SK-N-SH (cell line): ENCODE data around the gene ARID4B. TPM values are rescaled to one million over a fixed set of nuclear protein-coding genes. Genes with fewer than 3 reads are reported as not detected.

Experiments used
- CTCF ChIA-PET: fragments of 300-600, 350-600 bp; formaldehyde crosslinking; extraction: SDS; loops from one replicate; lab custom pipeline; 2021; lab: Yijun Ruan, JAX
- POLR2A ChIA-PET: fragments of 350-600 bp; sonication (Branson Sonifier 250); formaldehyde crosslinking; extraction: SDS; loops from one replicate; lab custom pipeline; 2020; ENCODE audit warnings: antibody characterized with exemption, inconsistent platforms; lab: Yijun Ruan, JAX
- DNase-seq: peaks from one replicate; pipeline ENCODE4 v3.0.0; 2012
- H2AFZ ChIP-seq: fragments of 200-600 bp; sonication (generic); 2 replicates; pipeline ENCODE4 v1.8.1; 2016; ENCODE audit warnings: antibody characterized with exemption, mild to moderate bottlenecking, low read depth
- H3F3A ChIP-seq: fragments of 200-600 bp; sonication (generic); replicated peaks from 2 replicates; pipeline ENCODE3; 2016; ENCODE audit warnings: antibody characterized with exemption, mild to moderate bottlenecking; ENCODE audit not compliant: insufficient read depth
- H3K27ac ChIP-seq, 2 experiments: fragments of 200-500 bp in 1 of 2; fragments of 200-600 bp in 1 of 2; sonication (Bioruptor generic) in 1 of 2; sonication (generic), shearing (Covaris generic) in 1 of 2; 2 replicates each; pipeline versions ENCODE4 v1.5.1 to v1.6.1; 2014 to 2016; ENCODE audit warnings: low read depth in 2 of 2, inconsistent platforms in 1 of 2, low read length in 1 of 2, mild to moderate bottlenecking in 1 of 2, mixed read lengths in 1 of 2
- H3K27me3 ChIP-seq: fragments of 200-600 bp; sonication (generic), shearing (Covaris generic); 2 replicates; pipeline ENCODE4 v1.6.1; 2016; ENCODE audit warnings: mixed run types; ENCODE audit not compliant: insufficient read depth
- H3K36me3 ChIP-seq, 2 experiments: fragments of 200-500 bp in 1 of 2; fragments of 200-600 bp in 1 of 2; sonication (Bioruptor generic) in 1 of 2; sonication (generic) in 1 of 2; replicated peaks in 1 of 2; 2 replicates each; pipeline versions ENCODE3 to v1.5.1; 2014 to 2016; ENCODE audit warnings: low read length in 1 of 2, mild to moderate bottlenecking in 1 of 2; ENCODE audit not compliant: insufficient read depth in 2 of 2, control insufficient read depth in 1 of 2
- H3K4me1 ChIP-seq, 2 experiments: fragments of 200-500 bp in 1 of 2; fragments of 200-600 bp in 1 of 2; sonication (Bioruptor generic) in 1 of 2; sonication (generic), shearing (Covaris generic) in 1 of 2; 2 replicates each; pipeline versions ENCODE4 v1.5.1 to v1.6.1; 2014 to 2016; ENCODE audit warnings: low read depth in 1 of 2, low read length in 1 of 2, mixed run types in 1 of 2; ENCODE audit not compliant: insufficient read depth in 2 of 2, control insufficient read depth in 1 of 2
- H3K4me2 ChIP-seq: fragments of 200-600 bp; sonication (generic), shearing (Covaris generic); 2 replicates; pipeline ENCODE4 v1.6.1; 2017; ENCODE audit warnings: mixed run types
- H3K4me3 ChIP-seq, 2 experiments: fragments of 200-500 bp in 1 of 2; fragments of 200-600 bp in 1 of 2; sonication (Bioruptor generic) in 1 of 2; sonication (generic), shearing (Covaris generic) in 1 of 2; 2 replicates each; pipeline versions ENCODE4 v1.5.1 to v1.8.1; 2014 to 2016; ENCODE audit warnings: low read depth in 2 of 2, inconsistent platforms in 1 of 2, low read length in 1 of 2, mild to moderate bottlenecking in 1 of 2, mixed read lengths in 1 of 2, moderate library complexity in 1 of 2
- H3K79me2 ChIP-seq: fragments of 200-600 bp; sonication (generic); 2 replicates; pipeline ENCODE4 v1.8.1; 2017; ENCODE audit warnings: mild to moderate bottlenecking; ENCODE audit not compliant: insufficient read depth
- H3K9ac ChIP-seq: fragments of 200-600 bp; sonication (generic); 2 replicates; pipeline ENCODE4 v1.6.1; 2017; ENCODE audit warnings: mixed run types
- H3K9me2 ChIP-seq: fragments of 200-600 bp; sonication (generic); 2 replicates; pipeline ENCODE4 v1.6.1; 2017; ENCODE audit warnings: mixed run types
- H3K9me3 ChIP-seq: fragments of 200-600 bp; sonication (generic); 2 replicates; pipeline ENCODE4 v1.6.1; 2017; ENCODE audit warnings: mixed run types, mild to moderate bottlenecking, moderate library complexity
- H4K20me1 ChIP-seq: fragments of 200-600 bp; sonication (generic); 2 replicates; pipeline ENCODE4 v1.6.1; 2017; ENCODE audit warnings: mild to moderate bottlenecking, mixed run types; ENCODE audit not compliant: insufficient read depth
- ELF1 ChIP-seq: IDR thresholded peaks from 2 replicates; pipeline ENCODE4 v1.4.0; 2012
- EP300 ChIP-seq, 2 experiments: IDR thresholded peaks; 2 replicates each; pipeline versions ENCODE4 v1.4.0 to v1.6.1; 2012; ENCODE audit warnings: borderline replicate concordance in 1 of 2, low read depth in 1 of 2, low read length in 1 of 2
- FOSL2 ChIP-seq: IDR thresholded peaks from 2 replicates; pipeline ENCODE4 v1.4.0; 2012; ENCODE audit warnings: low read depth, mild to moderate bottlenecking, moderate library complexity, borderline replicate concordance
- FOXJ3 ChIP-seq: sonication (generic); formaldehyde crosslinking; IDR thresholded peaks from 2 replicates; pipeline ENCODE4 v1.5.1; 2020; ENCODE audit warnings: mild to moderate bottlenecking, missing genetic modification reagents
- MAX ChIP-seq: IDR thresholded peaks from 2 replicates; pipeline ENCODE4 v1.4.0; 2012; ENCODE audit warnings: low read depth
- MEF2A ChIP-seq: IDR thresholded peaks from 2 replicates; pipeline ENCODE4 v1.4.0; 2012; ENCODE audit warnings: low read depth, borderline replicate concordance
- NFIC ChIP-seq: IDR thresholded peaks from 2 replicates; pipeline ENCODE4 v1.4.0; 2012; ENCODE audit warnings: borderline replicate concordance
- RCOR1 ChIP-seq: fragments of 150-350 bp; IDR thresholded peaks from 2 replicates; pipeline ENCODE4 v1.6.1; 2017; ENCODE audit warnings: antibody characterized with exemption, low read length
- REST ChIP-seq: IDR thresholded peaks from 2 replicates; pipeline ENCODE4 v1.6.1; 2012; ENCODE audit warnings: mild to moderate bottlenecking, low read depth, low read length, moderate library complexity
- TAF1 ChIP-seq: IDR thresholded peaks from 2 replicates; pipeline ENCODE4 v1.6.1; 2012; ENCODE audit warnings: low read depth, mild to moderate bottlenecking, low read length, moderate library complexity, borderline replicate concordance
- TCF12 ChIP-seq: IDR thresholded peaks from 2 replicates; pipeline ENCODE4 v1.4.0; 2012
- USF2 ChIP-seq: fragments of 150-350 bp; IDR thresholded peaks from 2 replicates; pipeline ENCODE4 v1.6.1; 2017; ENCODE audit warnings: antibody characterized with exemption, low read length, low read depth, borderline replicate concordance
- YY1 ChIP-seq: IDR thresholded peaks from 2 replicates; pipeline ENCODE4 v1.4.0; 2012; ENCODE audit warnings: low read depth, mild to moderate bottlenecking
- WGBS: methylation state at CpG from one replicate; pipeline ENCODE4 v1.1.6; 2017; ENCODE audit warnings: low lambda C conversion rate; 5-methylcytosine and 5-hydroxymethylcytosine counted together
- polyA plus RNA-seq, 3 experiments: library from polyadenylated mRNA; depleted of rRNA; stranded (reverse); fragments of >200 nt; gene quantifications; 2 replicates each; pipeline ENCODE4 v1.2.3, GENCODE V29; 2012

Gene ARID4B
- polyA plus RNA-seq, 1 of the 3 experiments (the other 2 are of a cell fraction), result 4.4 TPM

GRCh38 chr1:235292790-235293189 is 35.2 kb downstream of the ARID4B start:
- H3K4me2 ChIP-seq, result no peak overlapping the region
- no peaks in the 10 kb centered on the region for H3K27me3 ChIP-seq
- H3K4me3 ChIP-seq, result no peak overlapping the region
- H3K79me2 ChIP-seq, result peaks cover 98% of the 10 kb centered on the region
- DNase-seq, result no peak
- H3K9me2 ChIP-seq, result no peaks in the 10 kb centered on the region
- H3F3A ChIP-seq, result peaks cover 8% of the 10 kb centered on the region
- WGBS, result 92% methylated on average over 4 of the region's 4 CpGs
- peaks cover 0 to 9% of the 10 kb centered on the region in 2 experiments for H3K36me3 ChIP-seq
- TF ChIP-seq RCOR1, result no peak
- no peak for TF ChIP-seq YY1
- no peak overlapping the region for H3K9ac ChIP-seq
- H3K4me1 ChIP-seq, result peaks cover 0 to 2% of the 10 kb centered on the region in 2 experiments; a peak in 2 of 4 replicates
- CTCF ChIA-PET, result interaction anchor here (1.0 to 1.5 kb wide), 2 partner anchors 123 to 188 kb away, joined by 3 to 4 read pairs; no protein-coding TSS in a partner anchor
- POLR2A ChIA-PET, result no interaction called here
- no peak overlapping the region for H3K27ac ChIP-seq
- no peaks in the 10 kb centered on the region for H3K9me3 ChIP-seq
- peaks cover 94% of the 10 kb centered on the region for H4K20me1 ChIP-seq
- no peak overlapping the region for H2AFZ ChIP-seq

- DNase-seq, result no peak
- Histone ChIP-seq H4K20me1 (peaks cover 95% of the 10 kb centered on the region), H3K36me3 (peaks cover 0 to 4% of the 10 kb centered on the region in 2 experiments), H3K4me1 (peaks cover 0 to 2% of the 10 kb centered on the region in 2 experiments; a peak in 2 of 4 replicates), H2AFZ (no peak overlapping the region), H3K9me3 (no peaks in the 10 kb centered on the region), H3K4me3 (no peak overlapping the region), H3K4me2 (no peak overlapping the region), H3K9me2 (no peaks in the 10 kb centered on the region), H3F3A (peaks cover 8% of the 10 kb centered on the region), H3K79me2 (peaks cover 98% of the 10 kb centered on the region), H3K9ac (no peak overlapping the region), H3K27ac (no peak overlapping the region), H3K27me3 (no peaks in the 10 kb centered on the region)
- POLR2A ChIA-PET, result no interaction called here
- WGBS, result 94% methylated on average over 6 of the region's 6 CpGs
- TF ChIP-seq ELF1 (no peak), USF2 (no peak), FOSL2 (no peak)
- CTCF ChIA-PET, result interaction anchor here (1.0 to 1.2 kb wide), 2 partner anchors 8 to 187 kb away, joined by 3 read pairs; no protein-coding TSS in a partner anchor
Measured at GRCh38 chr1:235291599-235292091, 36.3 kb downstream of the ARID4B start.

- CTCF ChIA-PET, result interaction anchor here (0.6 to 1.3 kb wide), 4 partner anchors 7 to 67 kb away, joined by 3 to 4 read pairs (median 3); no protein-coding TSS in a partner anchor
- Histone ChIP-seq H3K9me3 (no peaks in the 10 kb centered on the region), H4K20me1 (peaks cover 97% of the 10 kb centered on the region), H3F3A (peaks cover 8% of the 10 kb centered on the region), H3K4me1 (peaks cover 0 to 2% of the 10 kb centered on the region in 2 experiments; a peak in 2 of 4 replicates), H3K36me3 (peaks cover 0 to 4% of the 10 kb centered on the region in 2 experiments), H3K79me2 (peaks cover 98% of the 10 kb centered on the region), H2AFZ (no peak overlapping the region), H3K27me3 (no peaks in the 10 kb centered on the region), H3K4me2 (no peak overlapping the region), H3K27ac (no peak overlapping the region), H3K9me2 (no peaks in the 10 kb centered on the region), H3K9ac (no peak overlapping the region), H3K4me3 (no peak overlapping the region)
- POLR2A ChIA-PET, result no interaction called here
- 96% methylated on average over 12 of the region's 12 CpGs for WGBS
- DNase-seq, result no peak
- TF ChIP-seq FOXJ3 (CRISPR knock-in tag) (no peak), MEF2A (no peak), USF2 (no peak), EP300 (IDR thresholded peaks at IDR 0.05; ENCODE audit: borderline replicate concordance in 1 of 2, low read depth in 1 of 2, low read length in 1 of 2) (no peak), YY1 (no peak), TAF1 (no peak), NFIC (no peak), MAX (no peak), TCF12 (no peak), REST (no peak), FOSL2 (no peak)
Measured at GRCh38 chr1:235290740-235291502, 37.1 kb downstream of the ARID4B start.
